LNCaP clone FGC (cell line): ENCODE results near the gene SLCO2B1.

Source experiments
- DNase-seq: peaks from one replicate; pipeline ENCODE4 v3.0.0-alpha.2; 2011; ENCODE audit warnings: low read depth
- H3K4me3 ChIP-seq: 2 replicates; pipeline ENCODE4 v1.5.1; 2011; ENCODE audit warnings: mild to moderate bottlenecking, low read depth, low read length, control low read depth
- TF ChIP-seq, protein P1 (sequence below): IDR thresholded peaks from 2 replicates; pipeline ENCODE4 v1.5.1; 2012; ENCODE audit warnings: mild to moderate bottlenecking; ENCODE audit not compliant: control insufficient read depth, insufficient read depth; ENCODE audit errors: extremely low read depth

SLCO2B1 gene

DNA sequence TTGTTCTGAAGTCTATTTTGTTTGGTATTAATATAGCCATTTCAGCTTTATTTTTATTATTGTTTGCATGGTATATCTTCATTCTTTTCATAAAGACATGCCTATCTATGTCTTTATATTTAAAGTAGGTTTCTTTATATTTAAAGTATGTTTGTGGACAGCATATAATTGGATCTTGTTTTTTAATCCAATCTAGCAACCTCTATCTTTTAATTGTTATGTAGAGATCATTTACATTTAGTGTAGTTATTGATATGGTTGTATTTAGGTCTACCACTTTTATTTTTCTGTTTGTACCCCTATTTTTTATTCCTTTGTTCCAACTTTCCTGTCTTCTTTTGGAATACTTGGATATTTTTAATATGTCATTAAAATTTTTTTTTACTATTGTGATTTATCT, 103.4 kb downstream of the SLCO2B1 start:
- no peak overlapping the region for H3K4me3 ChIP-seq
- no peak for DNase-seq
- TF ChIP-seq, protein P1, sequence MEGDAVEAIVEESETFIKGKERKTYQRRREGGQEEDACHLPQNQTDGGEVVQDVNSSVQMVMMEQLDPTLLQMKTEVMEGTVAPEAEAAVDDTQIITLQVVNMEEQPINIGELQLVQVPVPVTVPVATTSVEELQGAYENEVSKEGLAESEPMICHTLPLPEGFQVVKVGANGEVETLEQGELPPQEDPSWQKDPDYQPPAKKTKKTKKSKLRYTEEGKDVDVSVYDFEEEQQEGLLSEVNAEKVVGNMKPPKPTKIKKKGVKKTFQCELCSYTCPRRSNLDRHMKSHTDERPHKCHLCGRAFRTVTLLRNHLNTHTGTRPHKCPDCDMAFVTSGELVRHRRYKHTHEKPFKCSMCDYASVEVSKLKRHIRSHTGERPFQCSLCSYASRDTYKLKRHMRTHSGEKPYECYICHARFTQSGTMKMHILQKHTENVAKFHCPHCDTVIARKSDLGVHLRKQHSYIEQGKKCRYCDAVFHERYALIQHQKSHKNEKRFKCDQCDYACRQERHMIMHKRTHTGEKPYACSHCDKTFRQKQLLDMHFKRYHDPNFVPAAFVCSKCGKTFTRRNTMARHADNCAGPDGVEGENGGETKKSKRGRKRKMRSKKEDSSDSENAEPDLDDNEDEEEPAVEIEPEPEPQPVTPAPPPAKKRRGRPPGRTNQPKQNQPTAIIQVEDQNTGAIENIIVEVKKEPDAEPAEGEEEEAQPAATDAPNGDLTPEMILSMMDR, result no peak
